K562 (cell line): ENCODE results near the gene PPP3CB. TPM values are rescaled to one million over a fixed set of nuclear protein-coding genes. Genes with fewer than 3 reads are reported as not detected.

Source experiments
- CXXC5 ChIP-seq: fragments of 250-450 bp; sonication (Bioruptor Pico); IDR thresholded peaks from 2 replicates; pipeline ENCODE4 v1.8.0; 2022; ENCODE audit warnings: inconsistent platforms, mild to moderate bottlenecking, moderate library complexity
- DNMT1 ChIP-seq: fragments of 450-650 bp; IDR thresholded peaks from 2 replicates; pipeline ENCODE4 v1.6.1; 2016; ENCODE audit warnings: antibody characterized with exemption, mild to moderate bottlenecking
- ELF4 ChIP-seq: fragments of 450-650 bp; formaldehyde crosslinking; IDR thresholded peaks from 2 replicates; pipeline ENCODE4 v1.4.0; 2022; ENCODE audit warnings: missing genetic modification characterization
- KDM2B ChIP-seq: fragments of 250-450 bp; sonication (Bioruptor Pico); IDR thresholded peaks from 2 replicates; pipeline ENCODE4 v1.8.0; 2021; ENCODE audit warnings: mild to moderate bottlenecking, moderate library complexity
- KLF10 ChIP-seq: fragments of 250-450 bp; sonication (Bioruptor Pico); IDR thresholded peaks from 2 replicates; pipeline ENCODE4 v1.6.1; 2021; ENCODE audit warnings: matching md5 sums
- MCM2 ChIP-seq: fragments of 450-650 bp; IDR thresholded peaks from 2 replicates; pipeline ENCODE4 v1.6.1; 2017; ENCODE audit warnings: low read depth, mild to moderate bottlenecking
- NONO ChIP-seq, 2 experiments: fragments of 200-400 bp in 1 of 2; fragments of 450-650 bp in 1 of 2; formaldehyde crosslinking in 1 of 2; IDR thresholded peaks; 2 replicates each; pipeline ENCODE4 v1.6.1; 2017; ENCODE audit warnings: low read depth in 2 of 2, mild to moderate bottlenecking in 2 of 2, moderate library complexity in 2 of 2, low read length in 1 of 2
- POLR2AphosphoS2 ChIP-seq: IDR thresholded peaks from 2 replicates; pipeline ENCODE4 v1.6.1; 2012; ENCODE audit warnings: low read length, improper control_type of control experiment
- PTRF ChIP-seq: fragments of 450-650 bp; IDR thresholded peaks from 2 replicates; pipeline ENCODE4 v1.6.1; 2016; ENCODE audit warnings: mild to moderate bottlenecking, missing genetic modification characterization, missing compliant biosample characterization
- RBM15 ChIP-seq: fragments of 200-400 bp; formaldehyde crosslinking; IDR thresholded peaks from 2 replicates; pipeline ENCODE4 v1.6.1; 2018; ENCODE audit warnings: mild to moderate bottlenecking, low read length, moderate library complexity; ENCODE audit not compliant: insufficient read depth
- RBM34 ChIP-seq: fragments of 200-400 bp; formaldehyde crosslinking; IDR thresholded peaks from 2 replicates; pipeline ENCODE4 v1.6.1; 2018; ENCODE audit warnings: low read length, borderline replicate concordance; ENCODE audit not compliant: insufficient read depth
- RUNX1 ChIP-seq: sonication (generic); IDR thresholded peaks from 2 replicates; pipeline ENCODE4 v1.6.1; 2016; ENCODE audit warnings: antibody characterized with exemption, low read depth
- SAFB ChIP-seq: fragments of 200-400 bp; formaldehyde crosslinking; IDR thresholded peaks from 2 replicates; pipeline ENCODE4 v1.6.1; 2017; ENCODE audit warnings: low read depth, low read length, borderline replicate concordance
- SREBF2 ChIP-seq: sonication (generic); formaldehyde crosslinking; IDR thresholded peaks from 2 replicates; pipeline ENCODE4 v1.4.0; 2020; ENCODE audit warnings: mild to moderate bottlenecking, missing genetic modification reagents
- SRSF3 ChIP-seq: fragments of 200-400 bp; formaldehyde crosslinking; IDR thresholded peaks from 2 replicates; pipeline ENCODE4 v1.6.1; 2016; ENCODE audit warnings: mild to moderate bottlenecking, low read length, moderate library complexity; ENCODE audit not compliant: insufficient read depth
- TBL1XR1 ChIP-seq, 2 experiments: IDR thresholded peaks; 2 replicates each; pipeline ENCODE4 v1.6.1; 2012; ENCODE audit warnings: improper control_type of control experiment in 2 of 2, low read length in 2 of 2, mild to moderate bottlenecking in 1 of 2
- THAP7 ChIP-seq: fragments of 250-450 bp; sonication (Bioruptor Pico); IDR thresholded peaks from 2 replicates; pipeline ENCODE4 v1.5.0; 2021
- THRA ChIP-seq: fragments of 450-650 bp; IDR thresholded peaks from 2 replicates; pipeline ENCODE4 v1.6.1; 2017; ENCODE audit warnings: mild to moderate bottlenecking, moderate library complexity
- ZNF133 ChIP-seq: fragments of 250-450 bp; sonication (Bioruptor Pico); IDR thresholded peaks from 2 replicates; pipeline ENCODE4 v1.4.0; 2020; ENCODE audit warnings: mild to moderate bottlenecking
- ZNF280B ChIP-seq: fragments of 250-450 bp; sonication (Bioruptor Pico); IDR thresholded peaks from 2 replicates; pipeline ENCODE4 v1.5.1; 2021; ENCODE audit warnings: mild to moderate bottlenecking
- ZNF507 ChIP-seq: conservative IDR thresholded peaks from 2 replicates; pipeline ENCODE4 v1.6.1; 2017; ENCODE audit warnings: missing genetic modification characterization, missing compliant biosample characterization
- polyA plus RNA-seq, 8 experiments: library from polyadenylated mRNA; depleted of rRNA in 4 of 8; stranded (reverse) in 5 of 8; unstranded in 3 of 8; fragments of >200 nt; fragmentation: Nextera tagmentation in 2 of 8; fragmentation: Illumina TruSeq in 1 of 8; extraction: Ambion mirVana in 2 of 8; extraction: Trizol in 1 of 8; gene quantifications; 2 replicates each; pipeline versions ENCODE4 v1.2.1 to v1.2.3, GENCODE V29; 2011 to 2014; ENCODE audit warnings: inconsistent platforms in 1 of 8, missing spikeins in 1 of 8
- total RNA-seq, 7 experiments: library from RNA; depleted of rRNA in 6 of 7; stranded (reverse); fragments of >200 nt in 6 of 7; fragmentation: Illumina TruSeq in 2 of 7; extraction: Trizol in 2 of 7; gene quantifications; 2 replicates each; pipeline versions ENCODE4 v1.2.1 to v1.2.3, GENCODE V29; 2011 to 2021; ENCODE audit warnings: low replicate concordance in 1 of 7
- TF ChIP-seq, protein P1 (sequence below), 2 experiments: fragments of 450-650 bp; IDR thresholded peaks; 2 replicates each; pipeline ENCODE4 v1.6.1; 2016
- TF ChIP-seq, protein P2 (sequence below): fragments of 250-450 bp; sonication (Bioruptor Pico); IDR thresholded peaks from 2 replicates; pipeline ENCODE4 v1.4.0; 2020; ENCODE audit warnings: mild to moderate bottlenecking, moderate library complexity

The PPP3CB gene
- total and polyA plus RNA-seq, 9 of the 15 experiments (the other 6 are each of a cell fraction or from before 2014, with no cell fraction given) = 9.6 to 27.6 (median 17.8) TPM

DNA sequence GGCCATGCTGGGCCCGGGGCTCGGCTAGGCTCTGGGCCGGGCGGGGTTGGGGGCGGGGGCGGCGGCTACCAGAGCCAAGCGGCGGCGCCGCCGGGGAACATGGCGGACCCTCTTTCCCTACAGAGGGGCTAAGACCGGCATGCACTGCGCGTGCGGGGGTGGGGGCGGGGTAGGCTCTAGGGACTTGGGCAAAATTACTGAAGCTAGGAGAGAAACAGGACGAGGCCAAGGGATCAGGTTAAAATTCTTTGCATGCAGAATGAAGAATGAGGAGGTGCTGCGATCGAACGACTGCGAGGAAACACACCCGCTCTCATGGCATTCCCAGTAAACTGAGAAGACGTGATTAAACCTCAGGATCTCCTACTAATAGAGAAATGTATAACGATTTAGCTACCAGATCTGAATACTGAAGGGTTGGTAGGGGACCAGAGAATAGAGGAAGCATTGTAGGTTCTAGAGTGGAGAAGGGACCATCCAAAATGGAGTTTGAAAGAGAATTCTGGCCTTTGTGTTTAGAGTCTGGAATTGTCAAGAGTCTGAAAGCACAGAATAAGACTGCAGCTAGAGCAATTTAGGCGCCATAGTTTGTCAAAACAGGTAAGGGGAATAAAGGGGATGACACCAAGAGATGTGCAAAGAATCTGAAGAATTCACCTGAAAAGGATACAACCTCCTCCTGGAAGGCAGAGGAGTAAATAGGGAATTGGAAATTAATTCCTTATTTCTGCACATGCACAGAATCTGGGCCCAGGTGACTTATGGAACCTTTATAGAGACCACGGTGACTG, at the start of gene PPP3CB (continued):
- TF ChIP-seq KDM2B (CRISPR knock-in tag) = no peak
- no peak for TF ChIP-seq SAFB
- TF ChIP-seq PTRF = no peak
- TF ChIP-seq ZNF133 = no peak
- TF ChIP-seq RBM34 = no peak
- TF ChIP-seq, protein P1, sequence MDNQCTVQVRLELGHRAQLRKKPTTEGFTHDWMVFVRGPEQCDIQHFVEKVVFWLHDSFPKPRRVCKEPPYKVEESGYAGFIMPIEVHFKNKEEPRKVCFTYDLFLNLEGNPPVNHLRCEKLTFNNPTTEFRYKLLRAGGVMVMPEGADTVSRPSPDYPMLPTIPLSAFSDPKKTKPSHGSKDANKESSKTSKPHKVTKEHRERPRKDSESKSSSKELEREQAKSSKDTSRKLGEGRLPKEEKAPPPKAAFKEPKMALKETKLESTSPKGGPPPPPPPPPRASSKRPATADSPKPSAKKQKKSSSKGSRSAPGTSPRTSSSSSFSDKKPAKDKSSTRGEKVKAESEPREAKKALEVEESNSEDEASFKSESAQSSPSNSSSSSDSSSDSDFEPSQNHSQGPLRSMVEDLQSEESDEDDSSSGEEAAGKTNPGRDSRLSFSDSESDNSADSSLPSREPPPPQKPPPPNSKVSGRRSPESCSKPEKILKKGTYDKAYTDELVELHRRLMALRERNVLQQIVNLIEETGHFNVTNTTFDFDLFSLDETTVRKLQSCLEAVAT (IDR thresholded peaks at IDR 0.05) = no peak; a peak in 1 of 4 replicates
- TF ChIP-seq THAP7 (CRISPR knock-in tag) = no peak
- no peak for TF ChIP-seq DNMT1
- TF ChIP-seq RBM15 = no peak
- TF ChIP-seq NONO (IDR thresholded peaks at IDR 0.05; ENCODE audit: low read depth in 2 of 2, low read length in 1 of 2) = 0 out of 4 replicates have a peak, but pooled peaks of 1 of the 2 experiments have one; percentile 21
- TF ChIP-seq ELF4 (CRISPR knock-in tag) = no peak
- TF ChIP-seq MCM2 = no peak
- TF ChIP-seq KLF10 (CRISPR knock-in tag) = no peak
- no peak for TF ChIP-seq POLR2AphosphoS2
- TF ChIP-seq TBL1XR1 (IDR thresholded peaks at IDR 0.05; ENCODE audit: low read length in 2 of 2) = peak in 1 of 2 experiments; percentile 43; a peak in 1 of 4 replicates
- TF ChIP-seq, protein P2, sequence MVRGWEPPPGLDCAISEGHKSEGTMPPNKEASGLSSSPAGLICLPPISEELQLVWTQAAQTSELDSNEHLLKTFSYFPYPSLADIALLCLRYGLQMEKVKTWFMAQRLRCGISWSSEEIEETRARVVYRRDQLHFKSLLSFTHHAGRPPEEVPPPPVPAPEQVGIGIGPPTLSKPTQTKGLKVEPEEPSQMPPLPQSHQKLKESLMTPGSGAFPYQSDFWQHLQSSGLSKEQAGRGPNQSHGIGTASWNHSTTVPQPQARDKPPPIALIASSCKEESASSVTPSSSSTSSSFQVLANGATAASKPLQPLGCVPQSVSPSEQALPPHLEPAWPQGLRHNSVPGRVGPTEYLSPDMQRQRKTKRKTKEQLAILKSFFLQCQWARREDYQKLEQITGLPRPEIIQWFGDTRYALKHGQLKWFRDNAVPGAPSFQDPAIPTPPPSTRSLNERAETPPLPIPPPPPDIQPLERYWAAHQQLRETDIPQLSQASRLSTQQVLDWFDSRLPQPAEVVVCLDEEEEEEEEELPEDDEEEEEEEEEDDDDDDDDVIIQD = no peak
- no peak for TF ChIP-seq SRSF3
- no peak for TF ChIP-seq CXXC5 (CRISPR knock-in tag)
- TF ChIP-seq RUNX1 = no peak
- no peak for TF ChIP-seq ZNF507 (tag)
- no peak for TF ChIP-seq THRA
- no peak for TF ChIP-seq SREBF2
- no peak for TF ChIP-seq ZNF280B (CRISPR knock-in tag)
